SK-N-SH treated with all-trans-retinoic acid at 6 μM for 48 hours (cell line): ENCODE measurements around the gene MDGA2.

Source experiments
- ATAC-seq: fragments of 200-7000 bp; cut with Tn5 transposase; 3 replicates; pipeline ENCODE4 v1.9.1; 2020; ENCODE audit warnings: mild to moderate bottlenecking, moderate library complexity
- ARNTL ChIP-seq: fragments of 450-650 bp; formaldehyde crosslinking; IDR thresholded peaks from 2 replicates; pipeline ENCODE4 v1.5.0; 2020; ENCODE audit warnings: low read depth, mild to moderate bottlenecking, moderate library complexity, borderline replicate concordance
- BACH2 ChIP-seq: fragments of 250-450 bp; sonication (Bioruptor Pico); IDR thresholded peaks from 2 replicates; pipeline ENCODE4 v1.9.0; 2021; ENCODE audit warnings: mild to moderate bottlenecking, borderline replicate concordance
- CREB5 ChIP-seq: fragments of 250-450 bp; sonication (Bioruptor Pico); IDR thresholded peaks from 2 replicates; pipeline ENCODE4 v1.5.1; 2020; ENCODE audit warnings: low read depth, mild to moderate bottlenecking, moderate library complexity
- CSDC2 ChIP-seq: fragments of 250-450 bp; sonication (Bioruptor Pico); IDR thresholded peaks from 2 replicates; pipeline ENCODE4 v1.5.0; 2020; ENCODE audit warnings: mild to moderate bottlenecking, moderate library complexity
- CSRNP3 ChIP-seq: fragments of 250-450 bp; sonication (Bioruptor Pico); IDR thresholded peaks from 2 replicates; pipeline ENCODE4 v1.5.1; 2021; ENCODE audit warnings: mild to moderate bottlenecking, moderate library complexity
- ESRRG ChIP-seq: fragments of 250-450 bp; sonication (Bioruptor Pico); IDR thresholded peaks from 2 replicates; pipeline ENCODE4 v1.6.1; 2021; ENCODE audit warnings: mild to moderate bottlenecking
- GLIS3 ChIP-seq: fragments of 250-450 bp; sonication (Bioruptor Pico); IDR thresholded peaks from 2 replicates; pipeline ENCODE4 v1.5.0; 2020; ENCODE audit warnings: mild to moderate bottlenecking, moderate library complexity
- ISL1 ChIP-seq: fragments of 250-450 bp; sonication (Bioruptor Pico); IDR thresholded peaks from 2 replicates; pipeline ENCODE4 v2.1.2; 2022; ENCODE audit warnings: mild to moderate bottlenecking, moderate library complexity
- OSR1 ChIP-seq: fragments of 250-450 bp; sonication (Bioruptor Pico); IDR thresholded peaks from 2 replicates; pipeline ENCODE4 v1.8.0; 2022; ENCODE audit warnings: moderate library complexity, mild to moderate bottlenecking, inconsistent platforms
- PATZ1 ChIP-seq: fragments of 250-450 bp; sonication (Bioruptor Pico); IDR thresholded peaks from 2 replicates; pipeline ENCODE4 v1.8.0; 2020; ENCODE audit warnings: mild to moderate bottlenecking, moderate library complexity, borderline replicate concordance
- POU6F1 ChIP-seq: fragments of 250-450 bp; sonication (Bioruptor Pico); IDR thresholded peaks from 2 replicates; pipeline ENCODE4 v1.8.0; 2021; ENCODE audit warnings: low read depth, mild to moderate bottlenecking, moderate library complexity, borderline replicate concordance
- PPARA ChIP-seq: fragments of 250-450 bp; sonication (Bioruptor Pico); IDR thresholded peaks from 2 replicates; pipeline ENCODE4 v1.5.0; 2020; ENCODE audit warnings: mild to moderate bottlenecking, borderline replicate concordance
- RARB ChIP-seq: fragments of 250-450 bp; sonication (Bioruptor Pico); IDR thresholded peaks from 2 replicates; pipeline ENCODE4 v1.8.0; 2021; ENCODE audit warnings: mild to moderate bottlenecking, moderate library complexity
- SNAI2 ChIP-seq: fragments of 250-450 bp; sonication (Bioruptor Pico); IDR thresholded peaks from 2 replicates; pipeline ENCODE4 v1.5.0; 2020; ENCODE audit warnings: mild to moderate bottlenecking, moderate library complexity
- TCF4 ChIP-seq: fragments of 250-450 bp; sonication (Bioruptor Pico); IDR thresholded peaks from 2 replicates; pipeline ENCODE4 v1.8.0; 2021; ENCODE audit warnings: mild to moderate bottlenecking, moderate library complexity, borderline replicate concordance
- TOX ChIP-seq: fragments of 250-450 bp; sonication (Bioruptor Pico); IDR thresholded peaks from 2 replicates; pipeline ENCODE4 v1.8.0; 2021; ENCODE audit warnings: mild to moderate bottlenecking, moderate library complexity, borderline replicate concordance
- TSHZ2 ChIP-seq: fragments of 250-450 bp; sonication (Bioruptor Pico); IDR thresholded peaks from 2 replicates; pipeline ENCODE4 v1.5.0; 2020; ENCODE audit warnings: mild to moderate bottlenecking, moderate library complexity
- ZC3H10 ChIP-seq: fragments of 250-450 bp; sonication (Bioruptor Pico); IDR thresholded peaks from 2 replicates; pipeline ENCODE4 v1.5.1; 2021; ENCODE audit warnings: mild to moderate bottlenecking, moderate library complexity
- ZFP3 ChIP-seq: fragments of 250-450 bp; sonication (Bioruptor Pico); IDR thresholded peaks from 2 replicates; pipeline ENCODE4 v1.5.0; 2020; ENCODE audit warnings: mild to moderate bottlenecking, moderate library complexity
- ZFP30 ChIP-seq: fragments of 450-650 bp; formaldehyde crosslinking; IDR thresholded peaks from 2 replicates; pipeline ENCODE4 v1.5.0; 2022; ENCODE audit warnings: mild to moderate bottlenecking, moderate library complexity
- ZNF565 ChIP-seq: fragments of 450-650 bp; formaldehyde crosslinking; conservative IDR thresholded peaks from 2 replicates; pipeline ENCODE4 v1.5.0; 2020; ENCODE audit warnings: low read depth, mild to moderate bottlenecking, moderate library complexity
- ZNF70 ChIP-seq: fragments of 450-650 bp; formaldehyde crosslinking; IDR thresholded peaks from 2 replicates; pipeline ENCODE4 v1.5.0; 2020; ENCODE audit warnings: mild to moderate bottlenecking, moderate library complexity

The MDGA2 gene

GRCh38 chr14:47220096-47220495 is 455.3 kb downstream of the MDGA2 start:
- ATAC-seq: no peak
- no peak for TF ChIP-seq GLIS3 (CRISPR knock-in tag)
- TF ChIP-seq TOX (CRISPR knock-in tag): no peak
- TF ChIP-seq TCF4 (CRISPR knock-in tag): no peak
- no peak for TF ChIP-seq CSDC2
- no peak for TF ChIP-seq PPARA
- no peak for TF ChIP-seq BACH2 (CRISPR knock-in tag)

- TF ChIP-seq GLIS3 (CRISPR knock-in tag) (no peak), CSDC2 (no peak), PATZ1 (CRISPR knock-in tag) (no peak), CSRNP3 (CRISPR knock-in tag) (no peak), ZC3H10 (CRISPR knock-in tag) (no peak), RARB (CRISPR knock-in tag) (no peak), ARNTL (CRISPR knock-in tag) (no peak), ZFP3 (no peak), OSR1 (CRISPR knock-in tag) (no peak), ISL1 (CRISPR knock-in tag) (no peak), TSHZ2 (CRISPR knock-in tag) (no peak), CREB5 (no peak), POU6F1 (CRISPR knock-in tag) (no peak), ZFP30 (no peak), SNAI2 (CRISPR knock-in tag) (no peak), ESRRG (CRISPR knock-in tag) (no peak), ZNF70 (CRISPR knock-in tag) (no peak), PPARA (no peak)
- TF ChIP-seq, all 23 proteins: peak for 0
- ATAC-seq: no peak
Measured at GRCh38 chr14:47211263-47211662, 464.1 kb downstream of the MDGA2 start.

GRCh38 chr14:47210099-47210498 is 465.3 kb downstream of the MDGA2 start:
- ATAC-seq: no peak
- TF ChIP-seq PATZ1 (CRISPR knock-in tag) (no peak), RARB (CRISPR knock-in tag) (no peak), GLIS3 (CRISPR knock-in tag) (no peak), CSRNP3 (CRISPR knock-in tag) (no peak), ZNF565 (CRISPR knock-in tag) (no peak), BACH2 (CRISPR knock-in tag) (no peak), CSDC2 (no peak), ZFP30 (no peak), ZNF70 (CRISPR knock-in tag) (no peak), ISL1 (CRISPR knock-in tag) (no peak), ESRRG (CRISPR knock-in tag) (no peak)
